Right lobe of liver (tissue), 4 donors: ENCODE measurements around the gene CCDC181.

ENCODE experiments used
- POLR2A ChIP-seq: fragments of 450-650 bp; IDR thresholded peaks from one replicate; pipeline ENCODE4 v1.6.1; 2017; ENCODE audit warnings: antibody characterized with exemption, mild to moderate bottlenecking
- TF ChIP-seq, protein P1 (sequence below), 4 donors: fragments of 200-600 bp in 3 of 4; fragments of 450-650 bp in 1 of 4; IDR thresholded peaks; one replicate each; pipeline versions ENCODE4 v1.5.1 to v1.8.0; 2016 to 2022; ENCODE audit warnings: antibody characterized with exemption in 4 of 4, mild to moderate bottlenecking in 2 of 4
- donor health status: DM: no; HTN: no; CAD: no.
- donor health status: DM: no; HTN: no; CAD: no.
- donor health status: DM: no; HTN: yes; CAD: no.

DNA sequence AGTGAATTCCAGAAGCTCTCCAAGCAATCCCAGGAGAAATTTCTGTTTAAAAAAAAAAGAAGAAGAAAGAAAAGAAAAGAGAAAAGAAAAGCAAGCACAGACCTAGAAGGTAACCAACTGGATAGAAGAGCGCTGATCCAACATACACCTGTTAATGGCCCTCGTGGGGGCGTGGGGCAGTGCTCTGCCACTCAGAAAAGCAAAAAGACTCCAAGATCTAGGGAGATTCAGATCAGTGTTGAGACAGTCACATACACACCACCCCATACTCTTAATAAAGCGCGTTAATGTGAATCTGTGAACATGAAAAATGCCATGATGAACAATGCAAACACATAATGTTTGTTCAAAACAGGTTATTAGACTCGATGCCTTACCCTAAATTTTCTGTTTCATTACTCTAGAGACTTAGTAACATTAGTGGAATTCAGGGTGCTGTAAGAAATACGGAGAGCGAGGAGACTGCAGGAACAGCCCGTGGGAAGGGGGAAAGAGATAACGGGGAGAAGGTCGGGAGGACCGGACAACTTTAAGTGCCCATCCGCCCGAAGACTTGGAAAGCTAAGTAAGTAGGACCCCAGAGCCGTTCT, 60.1 kb downstream of the CCDC181 start:
- TF ChIP-seq, protein P1, sequence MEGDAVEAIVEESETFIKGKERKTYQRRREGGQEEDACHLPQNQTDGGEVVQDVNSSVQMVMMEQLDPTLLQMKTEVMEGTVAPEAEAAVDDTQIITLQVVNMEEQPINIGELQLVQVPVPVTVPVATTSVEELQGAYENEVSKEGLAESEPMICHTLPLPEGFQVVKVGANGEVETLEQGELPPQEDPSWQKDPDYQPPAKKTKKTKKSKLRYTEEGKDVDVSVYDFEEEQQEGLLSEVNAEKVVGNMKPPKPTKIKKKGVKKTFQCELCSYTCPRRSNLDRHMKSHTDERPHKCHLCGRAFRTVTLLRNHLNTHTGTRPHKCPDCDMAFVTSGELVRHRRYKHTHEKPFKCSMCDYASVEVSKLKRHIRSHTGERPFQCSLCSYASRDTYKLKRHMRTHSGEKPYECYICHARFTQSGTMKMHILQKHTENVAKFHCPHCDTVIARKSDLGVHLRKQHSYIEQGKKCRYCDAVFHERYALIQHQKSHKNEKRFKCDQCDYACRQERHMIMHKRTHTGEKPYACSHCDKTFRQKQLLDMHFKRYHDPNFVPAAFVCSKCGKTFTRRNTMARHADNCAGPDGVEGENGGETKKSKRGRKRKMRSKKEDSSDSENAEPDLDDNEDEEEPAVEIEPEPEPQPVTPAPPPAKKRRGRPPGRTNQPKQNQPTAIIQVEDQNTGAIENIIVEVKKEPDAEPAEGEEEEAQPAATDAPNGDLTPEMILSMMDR (IDR thresholded peaks at IDR 0.05) = no peak
- no peak for TF ChIP-seq POLR2A
